ENCODE data around the gene TRDN. TPM values are rescaled to one million over a fixed set of nuclear protein-coding genes. Genes with fewer than 3 reads are reported as not detected.

Gene TRDN
- total and polyA plus RNA-seq, 10 donors = 0.03 to 0.20 (median 0.10) TPM; not detected in 7

DNA sequence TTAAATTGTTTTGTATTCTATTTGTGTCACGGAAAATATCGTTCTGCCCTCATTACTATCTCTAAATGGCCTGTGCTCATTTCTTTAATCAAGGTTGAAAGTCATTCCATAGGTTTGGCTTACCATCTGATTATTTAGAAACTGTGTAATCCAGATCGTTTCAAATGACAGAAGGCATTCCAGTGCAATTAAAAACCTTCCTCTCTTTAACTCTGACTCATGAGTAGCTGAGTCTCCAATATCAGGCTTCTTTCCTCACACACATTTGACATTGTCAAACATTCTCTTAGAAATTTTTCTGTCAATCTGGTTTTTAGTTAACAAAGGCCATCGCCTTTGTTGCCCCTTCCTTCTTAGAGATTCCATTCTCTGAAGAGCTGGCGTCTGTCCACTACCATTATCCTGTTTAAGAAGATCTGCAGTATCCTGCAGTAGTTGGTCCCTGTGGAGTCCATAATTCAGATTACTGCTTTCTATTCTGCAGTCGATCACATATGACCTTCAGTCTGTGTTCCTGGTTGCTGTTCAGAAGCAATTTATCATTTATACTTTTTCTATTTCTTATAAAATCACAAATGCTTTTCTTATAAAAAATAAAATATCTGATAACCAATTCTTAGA, 3.9 kb upstream of the TRDN start:
- Histone ChIP-seq H3K4me3 (no peak overlapping the region), H3K9me3 (peaks cover 0 to 2% (median 0%) of the 10 kb centered on the region in 8 donors), H3K36me3 (no peaks in the 10 kb centered on the region), H3K4me1 (no peaks in the 10 kb centered on the region), H3K27me3 (replicated peaks in 1 of 7) (no peaks in the 10 kb centered on the region), H3K27ac (no peak overlapping the region)
- TF ChIP-seq CTCF (IDR thresholded peaks at IDR 0.05 in 8 of 11, conservative IDR thresholded peaks at IDR 0.05 in 3 of 11) (no peak), POLR2A (IDR thresholded peaks at IDR 0.05) (no peak), POLR2AphosphoS5 (IDR thresholded peaks at IDR 0.05) (no peak)
- 70 to 80% (median 77%) methylated on average over 6 of the region's 6 CpGs for WGBS, 5 donors
- intact Hi-C loops (cut with DNase I; ENCODE audit: low total_unique reads) = no loop called here
- no peak for DNase-seq

- Histone ChIP-seq H3K4me1 (no peaks in the 10 kb centered on the region), H3K27ac (no peak overlapping the region), H3K9me3 (no peaks in the 10 kb centered on the region), H3K27me3 (replicated peaks in 1 of 7) (no peaks in the 10 kb centered on the region), H3K4me3 (no peak overlapping the region), H3K36me3 (no peaks in the 10 kb centered on the region)
- TF ChIP-seq POLR2A (IDR thresholded peaks at IDR 0.05) = no peak
- no peak for TF ChIP-seq POLR2AphosphoS5 (IDR thresholded peaks at IDR 0.05)
- no peak for TF ChIP-seq CTCF (IDR thresholded peaks at IDR 0.05 in 8 of 11, conservative IDR thresholded peaks at IDR 0.05 in 3 of 11)
- 67 to 82% (median 70%) methylated on average over 1 of the region's 1 CpG for WGBS, 5 donors
- intact Hi-C loops (cut with DNase I; ENCODE audit: low total_unique reads) = no loop called here
- no peak for DNase-seq
These were observed 2.1 kb upstream of the TRDN start for GRCh38 chr6:123638865-123639264.

DNA sequence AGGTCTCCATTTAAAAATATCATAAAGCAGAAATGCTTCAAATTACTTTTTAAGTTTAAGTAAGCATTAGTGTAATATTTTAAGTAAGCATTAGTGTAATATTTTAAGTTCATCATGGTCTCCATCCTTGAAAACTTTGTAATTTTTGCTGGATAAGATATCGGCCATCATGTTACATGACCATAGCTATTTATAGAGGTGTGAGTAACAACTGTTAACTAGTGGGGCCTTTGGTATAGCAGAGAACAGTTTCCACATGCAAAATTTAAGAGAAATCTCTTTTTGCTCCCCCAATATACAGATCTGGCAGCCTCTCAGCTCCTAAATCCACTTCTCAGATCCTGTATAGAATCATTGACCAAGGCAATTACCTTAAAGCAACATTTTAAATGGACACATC, 468 bp downstream of the TRDN start:
- Histone ChIP-seq H3K27ac (no peak overlapping the region), H3K27me3 (replicated peaks in 1 of 7) (no peaks in the 10 kb centered on the region), H3K4me1 (no peaks in the 10 kb centered on the region), H3K9me3 (no peaks in the 10 kb centered on the region), H3K36me3 (no peaks in the 10 kb centered on the region), H3K4me3 (no peak overlapping the region)
- intact Hi-C loops (cut with DNase I; ENCODE audit: low total_unique reads) = no loop called here
- DNase-seq = no peak
- 83 to 97% (median 88%) methylated on average over 1 of the region's 1 CpG for WGBS, 5 donors
- TF ChIP-seq POLR2A (IDR thresholded peaks at IDR 0.05) = no peak
- TF ChIP-seq POLR2AphosphoS5 (IDR thresholded peaks at IDR 0.05) = no peak
- no peak for TF ChIP-seq CTCF (IDR thresholded peaks at IDR 0.05 in 8 of 11, conservative IDR thresholded peaks at IDR 0.05 in 3 of 11)

DNA sequence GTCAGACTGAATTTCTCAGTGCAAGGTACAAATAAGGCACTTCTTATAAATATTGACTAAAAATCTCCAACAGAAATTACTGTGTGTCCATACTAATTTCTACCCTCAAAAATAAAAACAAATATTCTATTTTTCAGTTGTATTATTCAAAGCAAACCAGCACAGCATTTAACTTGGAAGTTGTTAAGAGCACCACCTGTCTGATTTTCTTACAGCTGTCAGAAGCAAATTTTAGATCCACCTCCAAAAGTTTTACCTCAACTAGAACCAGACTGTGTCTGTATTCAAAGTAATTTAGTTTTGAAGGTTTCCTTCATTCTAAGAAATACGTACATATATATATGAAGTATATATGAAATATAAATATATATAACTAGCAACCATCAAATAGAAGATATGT, 1.2 kb downstream of the TRDN start:
- H3K27ac ChIP-seq = no peak overlapping the region
- no peaks in the 10 kb centered on the region for H3K4me1 ChIP-seq
- no peak for TF ChIP-seq CTCF (IDR thresholded peaks at IDR 0.05 in 8 of 11, conservative IDR thresholded peaks at IDR 0.05 in 3 of 11)
- no peak for TF ChIP-seq POLR2AphosphoS5 (IDR thresholded peaks at IDR 0.05)
- no peak for TF ChIP-seq POLR2A (IDR thresholded peaks at IDR 0.05)
- no peaks in the 10 kb centered on the region for H3K27me3 ChIP-seq (replicated peaks in 1 of 7)
- no peak for DNase-seq
- H3K9me3 ChIP-seq = no peaks in the 10 kb centered on the region
- WGBS, 5 donors = 87 to 95% (median 91%) methylated on average over 1 of the region's 1 CpG
- no peak overlapping the region for H3K4me3 ChIP-seq
- no peaks in the 10 kb centered on the region for H3K36me3 ChIP-seq
- intact Hi-C loops (cut with DNase I; ENCODE audit: low total_unique reads) = no loop called here
